Activated CD4-positive, CD25-positive, alpha-beta regulatory T cell (primary cell): ENCODE data around the gene RPL10A.

Source experiments
- DNase-seq, 4 experiments: peaks; one replicate each; lab custom pipeline; 2025; lab: John Stamatoyannopoulos, UW

Gene RPL10A

DNA sequence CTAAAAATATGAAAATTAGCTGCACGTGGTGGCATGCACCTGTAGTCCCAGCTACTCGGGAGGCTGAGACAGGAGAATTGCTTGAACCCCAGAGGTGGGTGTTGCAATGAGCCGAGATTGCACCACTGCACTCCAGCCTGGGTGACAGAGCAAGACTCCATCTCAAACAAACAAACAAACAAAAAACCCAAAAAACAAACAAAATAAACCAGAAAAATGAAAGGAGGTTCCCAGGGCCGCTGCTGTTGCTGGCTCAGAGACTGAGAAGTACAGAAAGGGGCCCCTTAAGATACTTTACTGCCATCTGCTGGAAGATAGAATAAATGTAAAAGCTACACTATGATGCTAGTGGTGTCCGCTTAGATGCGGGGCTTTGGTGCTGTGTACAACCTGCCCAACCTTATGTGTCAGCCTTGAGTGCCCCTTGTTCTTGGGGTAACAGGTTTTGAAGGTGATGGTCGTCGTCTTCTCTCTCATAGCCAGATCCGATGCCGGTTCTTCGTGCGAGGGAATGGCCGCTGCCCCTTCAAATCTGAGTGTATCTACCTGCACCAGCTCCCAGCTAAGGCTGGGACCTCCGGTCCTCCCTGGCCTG is 18.8 kb upstream of the RPL10A start:
- peak in 1 of 4 experiments; percentile 11 for DNase-seq

DNA sequence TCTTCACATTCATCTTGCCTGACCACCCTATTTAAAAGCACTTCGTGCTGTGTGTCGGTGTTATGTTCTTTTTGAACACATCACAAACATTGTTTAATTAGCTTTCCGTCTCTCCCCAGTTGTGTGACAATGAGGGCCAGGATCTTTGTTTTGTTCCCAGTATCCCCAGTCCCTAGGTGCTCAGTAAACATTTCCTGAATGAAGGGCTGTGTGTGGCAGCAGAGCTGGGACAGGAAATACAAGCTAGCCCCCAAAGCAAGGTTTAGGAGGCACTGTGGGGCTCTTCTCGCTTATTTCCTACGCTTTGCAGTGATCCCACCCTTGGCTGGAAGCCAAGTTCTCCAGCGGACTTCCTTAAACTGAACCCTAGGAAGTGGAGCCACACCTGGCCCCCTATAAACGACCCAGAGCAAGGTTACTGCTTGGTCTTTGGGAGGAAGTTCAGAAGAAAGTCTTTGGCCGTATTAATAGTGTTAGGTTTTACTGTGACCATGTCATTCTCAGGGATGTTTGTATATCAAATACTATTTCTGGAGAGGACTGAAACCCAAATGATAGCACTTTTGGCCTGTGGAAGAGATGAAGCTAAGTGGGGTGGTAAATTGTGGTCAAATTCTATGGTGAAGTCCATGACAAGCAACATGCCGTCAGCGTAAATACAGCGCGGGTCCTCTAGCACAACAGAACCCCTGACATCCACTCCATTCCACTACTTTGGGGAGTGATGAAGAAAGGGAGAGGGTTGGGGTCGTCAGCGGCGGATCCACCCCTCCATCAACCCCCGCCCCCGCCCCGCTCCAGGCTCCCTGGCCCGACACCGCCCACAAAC is 16.6 kb upstream of the RPL10A start:
- DNase-seq = no peak

DNA sequence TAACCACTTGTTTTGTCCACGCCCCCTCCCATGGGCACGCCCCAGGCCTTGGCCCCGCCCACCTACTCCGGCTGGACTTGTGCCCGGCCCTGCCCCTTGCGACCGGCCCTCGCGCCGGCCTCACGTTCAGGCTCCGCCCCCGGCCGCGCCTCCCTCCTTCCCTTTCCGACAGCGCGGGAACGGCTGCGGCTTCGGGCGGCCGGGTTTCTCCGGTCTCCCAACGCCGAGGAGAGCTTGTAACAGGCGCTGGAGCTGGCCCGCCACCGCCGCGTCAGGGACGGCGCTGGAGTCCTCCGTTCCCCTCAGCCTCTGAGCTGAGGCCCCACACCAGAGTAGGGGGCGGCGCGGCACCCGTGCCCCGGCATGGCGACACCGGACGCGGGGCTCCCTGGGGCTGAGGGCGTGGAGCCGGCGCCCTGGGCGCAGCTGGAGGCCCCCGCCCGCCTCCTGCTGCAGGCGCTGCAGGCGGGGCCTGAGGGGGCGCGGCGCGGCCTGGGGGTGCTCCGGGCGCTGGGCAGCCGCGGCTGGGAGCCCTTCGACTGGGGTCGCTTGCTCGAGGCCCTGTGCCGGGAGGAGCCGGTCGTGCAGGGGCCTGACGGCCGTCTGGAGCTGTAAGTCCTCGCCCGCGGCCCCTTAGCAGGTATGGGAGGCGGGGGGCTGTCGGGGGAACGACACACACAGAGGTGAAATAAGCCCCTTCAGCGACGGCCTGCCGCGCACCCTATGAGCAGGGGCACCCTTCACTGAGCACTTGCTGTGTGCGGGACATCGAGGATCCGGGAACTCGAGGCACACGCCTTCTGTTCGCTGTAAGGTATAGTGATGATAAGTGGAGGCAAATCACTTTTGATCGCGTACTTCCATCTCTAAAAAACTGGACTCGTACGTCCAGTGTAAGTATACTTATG is 15.8 kb upstream of the RPL10A start, which contains the start of gene FANCE:
FANCE (plus strand) TSS at position 156 of the 908 bp plus-strand sequence; CDS start at position 364, 208 bp downstream.
- peak; percentile 59 to 90 (median 72) for DNase-seq

DNA sequence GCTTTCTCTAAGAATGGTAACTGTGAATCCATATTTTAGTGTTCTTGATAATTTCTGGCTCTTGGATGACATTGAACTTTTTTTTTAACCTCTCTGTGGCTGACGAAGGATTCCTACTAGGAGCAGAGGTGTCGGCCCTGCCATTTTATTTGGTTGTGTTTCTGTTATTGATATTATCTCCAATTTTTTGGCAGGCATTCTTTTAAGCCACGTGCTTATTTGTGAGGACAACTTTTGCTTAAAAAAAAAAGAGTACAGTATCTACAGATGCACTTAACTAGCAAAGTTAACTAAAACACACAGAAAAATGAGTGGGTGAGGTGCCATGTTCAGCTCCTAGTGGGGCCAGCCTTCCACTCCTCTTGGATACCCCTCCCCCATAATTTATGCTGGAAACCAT is 15.0 kb upstream of the RPL10A start:
- no peak for DNase-seq

DNA sequence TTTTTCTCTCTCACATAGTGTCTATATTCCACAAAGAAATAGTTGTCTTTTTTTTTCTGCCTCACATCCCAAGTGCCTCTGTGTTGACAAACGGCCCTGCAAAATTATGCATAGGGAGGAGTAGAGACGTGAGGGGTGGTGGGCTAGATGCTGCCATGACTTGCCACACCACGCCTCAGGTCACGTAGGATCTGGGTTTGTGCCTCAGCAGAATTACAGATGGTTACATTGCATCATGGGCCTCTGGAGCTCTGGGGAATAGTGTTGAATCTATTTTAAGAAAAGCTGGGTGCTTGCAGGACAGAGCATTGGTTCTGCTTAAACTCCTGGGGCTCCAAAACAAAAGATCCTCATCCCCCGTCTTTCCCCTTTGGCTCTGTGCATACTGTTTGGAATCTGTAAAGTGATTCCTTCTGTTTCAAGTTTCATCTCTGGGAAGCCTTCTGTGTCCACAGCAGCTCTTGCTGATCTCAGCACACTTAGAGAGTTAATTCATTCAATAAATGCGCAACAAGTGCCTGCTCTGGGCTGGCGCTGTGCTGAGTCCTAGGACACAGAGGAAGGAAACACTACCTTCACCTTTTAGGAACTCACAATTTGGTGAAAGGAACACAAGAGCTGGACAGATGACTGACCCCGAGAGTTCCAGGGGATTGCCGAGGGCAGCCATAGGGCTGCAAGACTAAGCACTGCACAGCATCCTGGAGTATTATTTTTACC is 13.7 kb upstream of the RPL10A start:
- DNase-seq = no peak

DNA sequence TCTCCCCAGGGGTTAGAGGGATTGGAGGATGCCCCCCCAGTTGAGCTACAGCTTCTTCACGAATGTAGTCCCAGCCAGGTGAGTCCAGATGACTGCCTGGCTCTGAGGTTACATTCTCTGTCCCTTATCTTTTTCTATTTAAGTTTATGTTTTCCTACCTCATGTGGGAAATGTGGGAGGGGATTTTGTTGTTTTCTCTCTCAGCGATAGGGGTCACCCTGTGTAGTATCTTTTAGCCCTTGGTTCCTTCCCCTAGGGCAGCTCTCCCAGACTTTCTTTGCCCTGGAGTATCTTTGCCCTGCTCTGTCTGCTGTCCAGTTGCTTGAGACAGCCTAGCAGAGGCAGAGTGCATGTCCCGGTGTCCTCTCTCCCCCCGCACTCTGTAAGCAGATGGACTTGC is 10.3 kb upstream of the RPL10A start:
- no peak for DNase-seq

DNA sequence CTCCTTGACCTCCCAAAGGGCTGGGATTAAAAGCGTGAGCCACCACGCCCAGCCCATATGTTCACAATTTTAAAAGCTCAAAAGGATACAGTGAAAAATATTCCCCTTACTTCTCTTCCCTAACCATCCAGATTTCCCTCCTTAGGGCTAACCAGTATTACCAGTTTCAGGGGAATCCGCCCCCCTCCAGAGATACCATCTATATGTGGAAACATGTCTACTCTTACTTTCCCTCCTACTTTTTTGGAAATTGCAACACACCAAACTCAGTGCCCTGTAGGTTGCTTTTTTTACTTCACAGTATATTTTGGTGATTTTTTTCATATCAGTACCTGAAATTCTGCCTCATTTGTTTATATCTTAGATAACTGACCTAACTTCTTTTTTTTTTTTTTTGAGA is 6.9 kb upstream of the RPL10A start:
- no peak for DNase-seq

DNA sequence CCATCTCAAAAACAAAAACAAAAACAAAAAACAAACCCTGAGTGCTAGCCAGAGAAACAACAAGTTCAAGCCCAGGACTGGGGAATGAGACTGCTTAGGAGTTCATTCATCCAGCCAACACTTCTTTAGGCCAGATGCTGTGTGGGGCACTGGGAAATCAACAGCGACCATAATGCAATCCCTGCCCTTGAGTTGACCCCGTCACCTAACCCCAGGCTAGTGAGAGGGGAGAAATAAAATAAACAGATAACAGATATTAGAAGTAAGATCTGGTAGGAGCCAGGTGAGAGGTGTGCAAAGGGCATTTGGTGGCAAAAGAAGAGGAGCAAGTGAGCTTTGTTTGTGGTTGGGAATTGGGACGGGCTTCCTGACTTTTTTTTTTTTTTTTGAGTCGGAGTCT is 4.9 kb upstream of the RPL10A start:
- DNase-seq = no peak

DNA sequence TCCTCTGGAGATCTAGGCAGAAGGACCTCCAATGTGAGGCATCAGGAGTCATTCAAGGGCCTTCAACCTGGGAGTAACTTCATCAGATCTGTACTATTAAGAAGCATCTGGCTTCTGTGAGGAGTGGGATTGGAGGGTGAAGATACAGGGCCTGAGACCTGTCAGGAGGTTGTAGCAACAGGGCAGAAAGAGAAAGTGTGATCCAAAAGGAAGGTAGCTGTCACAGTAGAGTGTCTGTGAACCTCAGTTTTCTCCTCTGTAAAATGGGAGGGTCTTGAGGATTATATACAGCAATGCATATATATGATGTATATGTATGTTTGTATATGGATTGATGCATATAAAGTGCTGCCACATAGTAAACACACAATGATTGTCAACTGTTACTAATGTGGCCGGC is 2.6 kb upstream of the RPL10A start:
- no peak for DNase-seq

DNA sequence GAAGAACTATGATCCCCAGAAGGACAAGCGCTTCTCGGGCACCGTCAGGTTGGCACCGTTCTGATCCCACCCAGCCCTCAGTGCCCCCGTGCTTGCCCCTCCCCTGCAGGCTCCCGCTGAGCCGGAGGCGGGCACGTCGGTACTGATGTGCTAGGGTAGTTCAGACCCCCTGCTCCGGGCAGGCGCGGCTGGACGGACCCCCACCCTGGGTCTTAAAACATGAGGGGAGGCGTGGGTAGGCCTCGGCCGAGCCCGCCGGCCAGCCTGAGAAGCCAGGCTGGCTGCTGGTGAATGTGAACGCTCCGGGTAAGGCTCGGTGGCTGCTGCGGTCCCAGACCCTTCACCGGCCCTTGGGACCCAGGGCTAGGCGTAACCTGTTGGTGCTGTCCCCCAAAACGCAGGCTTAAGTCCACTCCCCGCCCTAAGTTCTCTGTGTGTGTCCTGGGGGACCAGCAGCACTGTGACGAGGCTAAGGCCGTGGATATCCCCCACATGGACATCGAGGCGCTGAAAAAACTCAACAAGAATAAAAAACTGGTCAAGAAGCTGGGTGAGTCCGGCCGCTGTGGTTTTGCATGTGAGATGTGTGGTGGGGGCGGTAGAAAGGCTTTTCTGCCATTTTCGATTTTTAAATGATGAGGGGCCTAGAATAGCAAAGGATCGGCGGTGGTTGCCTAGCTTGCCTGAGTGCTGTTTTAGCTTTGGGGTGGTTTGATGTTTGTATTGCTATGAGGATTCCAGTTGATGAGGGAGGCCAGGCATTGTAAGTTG is 964 bp downstream of the RPL10A start:
- no peak for DNase-seq

DNA sequence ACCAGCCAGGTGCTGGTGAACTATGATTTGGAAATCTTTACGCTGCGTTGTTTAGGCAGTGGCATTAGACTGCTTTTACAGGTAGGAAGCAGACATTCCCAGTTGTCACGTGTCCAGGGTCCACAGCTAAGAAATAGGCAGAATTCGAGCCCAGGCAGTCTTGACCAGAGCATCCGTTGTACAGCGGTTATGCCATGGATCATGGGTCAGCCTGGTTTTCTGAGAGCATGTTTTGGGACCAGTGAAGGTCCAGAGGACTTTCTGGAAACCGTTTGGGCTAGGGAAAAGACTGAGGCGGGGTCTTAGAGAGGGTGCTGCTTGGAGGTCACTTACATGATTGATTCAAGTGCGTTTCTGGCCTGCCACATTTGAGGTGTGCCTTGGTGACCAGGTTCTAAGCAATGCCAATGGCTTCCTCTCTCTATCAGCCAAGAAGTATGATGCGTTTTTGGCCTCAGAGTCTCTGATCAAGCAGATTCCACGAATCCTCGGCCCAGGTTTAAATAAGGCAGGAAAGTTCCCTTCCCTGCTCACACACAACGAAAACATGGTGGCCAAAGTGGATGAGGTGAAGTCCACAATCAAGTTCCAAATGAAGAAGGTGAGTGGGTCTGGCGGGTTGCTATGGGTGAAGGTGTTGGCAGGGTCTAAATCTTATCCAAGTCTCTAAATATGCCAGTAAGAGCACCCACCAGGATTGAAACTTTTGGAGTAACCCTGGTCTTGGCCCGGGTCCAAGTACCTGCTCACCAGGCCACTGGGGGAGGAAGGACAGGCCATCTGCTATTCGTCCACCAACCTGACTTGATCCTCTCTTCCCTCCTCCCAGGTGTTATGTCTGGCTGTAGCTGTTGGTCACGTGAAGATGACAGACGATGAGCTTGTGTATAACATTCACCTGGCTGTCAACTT is 1.8 kb downstream of the RPL10A start:
- no peak for DNase-seq

DNA sequence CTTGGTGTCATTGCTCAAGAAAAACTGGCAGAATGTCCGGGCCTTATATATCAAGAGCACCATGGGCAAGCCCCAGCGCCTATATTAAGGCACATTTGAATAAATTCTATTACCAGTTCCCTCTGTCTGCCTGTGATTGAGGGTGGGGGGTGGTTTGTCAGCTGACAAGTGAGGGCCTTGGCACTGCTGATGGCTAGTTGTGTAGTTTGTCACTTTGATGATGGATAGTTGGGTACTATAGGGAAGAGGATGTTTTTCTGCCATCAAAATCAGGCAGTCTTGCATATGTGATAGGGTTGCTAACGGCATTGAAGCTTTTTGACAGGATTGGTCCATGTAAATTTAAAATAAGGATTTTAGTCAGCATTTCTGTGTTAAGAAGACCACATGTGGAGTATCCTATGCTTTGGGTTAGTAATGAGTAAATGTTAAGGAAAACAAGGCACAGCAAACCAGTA is 2.5 kb downstream of the RPL10A start:
- DNase-seq = no peak

DNA sequence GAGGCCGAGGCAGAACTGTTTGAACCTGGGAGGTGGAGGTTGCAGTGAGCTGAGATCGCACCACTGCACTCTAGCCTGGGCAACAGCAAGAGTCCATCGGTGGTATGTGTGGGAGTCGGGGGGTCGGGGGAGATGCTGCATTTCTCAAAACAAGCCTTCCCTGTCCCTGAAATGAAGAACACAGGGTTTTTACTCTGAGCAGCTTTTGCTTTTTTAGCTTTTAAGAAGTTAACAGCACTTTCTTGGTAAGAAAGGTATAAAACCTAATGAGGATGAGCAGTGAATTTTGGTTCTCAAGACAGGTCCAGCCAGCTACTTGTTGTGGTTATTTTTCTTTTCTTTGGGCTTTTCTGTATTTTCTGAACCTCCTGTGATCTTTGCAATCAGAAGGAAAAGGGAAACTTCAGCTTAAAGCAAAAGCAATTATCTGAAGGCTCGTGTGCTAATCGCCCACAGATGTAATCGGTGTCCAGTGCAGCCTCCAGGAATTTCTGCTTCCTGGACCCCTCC is 3.7 kb downstream of the RPL10A start:
- no peak for DNase-seq

DNA sequence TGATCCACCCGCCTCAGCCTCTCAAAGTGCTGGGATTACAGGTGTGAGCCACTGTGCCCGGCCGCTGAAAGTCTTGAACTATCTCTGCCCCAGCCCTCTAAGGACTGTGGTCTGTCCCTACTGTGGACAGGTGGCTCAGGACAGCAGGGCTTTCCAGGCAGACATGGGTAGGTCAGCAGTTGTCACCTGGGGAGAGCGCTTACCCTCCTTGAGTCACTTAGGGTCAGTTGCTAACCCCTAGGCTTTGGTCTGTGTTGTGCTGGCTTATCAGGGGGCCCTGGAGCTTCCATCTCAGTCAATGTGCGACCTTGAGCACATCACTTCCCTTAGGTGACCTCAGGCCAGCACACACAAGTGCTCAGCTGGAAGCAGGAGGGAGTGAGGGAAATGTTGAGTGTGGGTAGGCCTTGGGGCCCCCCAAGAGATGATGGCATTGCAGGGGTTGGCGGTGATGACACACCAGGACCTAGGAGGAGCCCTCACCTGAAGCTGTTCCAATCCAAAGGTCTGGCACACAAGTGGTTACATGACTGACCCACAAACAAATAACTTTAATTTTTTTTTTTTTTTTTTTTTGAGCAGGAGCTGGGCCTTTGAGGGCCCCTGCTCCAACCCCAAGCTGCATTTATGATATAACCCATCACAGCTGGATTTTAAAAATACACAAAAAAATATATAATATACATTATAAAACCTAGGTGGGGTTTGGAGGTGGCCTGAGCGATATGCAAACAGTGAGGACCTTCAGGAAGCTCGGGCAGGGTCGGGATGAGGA is 5.1 kb downstream of the RPL10A start:
- no peak for DNase-seq

DNA sequence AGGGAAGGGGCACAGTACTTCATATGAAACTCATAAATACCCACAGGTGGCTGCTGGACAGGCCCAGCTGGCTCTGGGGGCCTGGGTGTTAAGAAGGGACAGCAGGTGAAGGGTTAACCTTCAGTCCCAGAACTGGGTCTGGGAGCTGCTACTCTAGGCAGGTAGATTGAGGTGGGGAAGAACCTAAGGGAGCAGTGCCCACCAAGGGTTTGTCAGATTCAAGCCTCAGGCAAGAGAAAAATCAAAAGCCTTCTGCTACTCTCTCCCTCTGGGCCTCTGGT is 5.6 kb downstream of the RPL10A start:
- no peak for DNase-seq

DNA sequence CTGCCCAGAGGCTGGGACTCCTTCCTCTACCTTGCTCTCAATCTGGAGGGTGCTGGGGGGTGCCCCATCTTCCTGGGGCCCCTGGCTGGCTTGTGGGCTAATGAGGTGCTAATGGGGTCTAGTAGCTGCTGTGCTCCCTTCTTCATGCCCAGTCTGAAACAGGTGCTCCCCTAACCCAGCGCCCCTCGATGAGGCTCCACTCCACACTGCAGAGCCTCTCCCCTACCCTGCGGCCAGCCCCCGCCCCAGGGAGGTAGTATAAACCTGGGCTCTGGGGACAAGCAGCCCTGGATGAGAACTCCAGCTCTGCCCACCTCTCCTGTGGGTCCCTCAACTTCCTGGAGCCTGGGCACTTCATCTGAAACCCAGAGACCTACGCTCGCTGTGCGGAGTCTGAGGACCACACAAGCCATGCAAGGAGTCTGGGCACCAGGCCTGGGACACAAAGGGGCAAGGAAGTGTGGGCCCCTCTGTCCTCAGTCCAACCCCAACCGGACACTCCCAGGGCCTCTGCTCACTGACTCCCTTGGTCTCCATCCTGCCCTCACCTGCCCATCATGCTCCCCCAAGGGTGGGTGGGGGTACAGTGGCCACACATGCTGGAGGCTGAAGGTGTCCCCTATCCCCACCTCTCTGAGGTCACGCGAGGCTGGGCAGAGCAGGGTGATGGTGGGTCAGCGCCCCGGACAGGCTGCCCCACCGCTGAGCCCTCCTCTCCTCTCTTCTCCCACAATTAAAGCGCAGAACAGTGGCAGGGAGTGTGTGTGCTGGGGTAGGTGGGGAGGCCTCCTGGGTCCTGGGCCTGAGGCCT is 6.1 kb downstream of the RPL10A start:
- DNase-seq = no peak

DNA sequence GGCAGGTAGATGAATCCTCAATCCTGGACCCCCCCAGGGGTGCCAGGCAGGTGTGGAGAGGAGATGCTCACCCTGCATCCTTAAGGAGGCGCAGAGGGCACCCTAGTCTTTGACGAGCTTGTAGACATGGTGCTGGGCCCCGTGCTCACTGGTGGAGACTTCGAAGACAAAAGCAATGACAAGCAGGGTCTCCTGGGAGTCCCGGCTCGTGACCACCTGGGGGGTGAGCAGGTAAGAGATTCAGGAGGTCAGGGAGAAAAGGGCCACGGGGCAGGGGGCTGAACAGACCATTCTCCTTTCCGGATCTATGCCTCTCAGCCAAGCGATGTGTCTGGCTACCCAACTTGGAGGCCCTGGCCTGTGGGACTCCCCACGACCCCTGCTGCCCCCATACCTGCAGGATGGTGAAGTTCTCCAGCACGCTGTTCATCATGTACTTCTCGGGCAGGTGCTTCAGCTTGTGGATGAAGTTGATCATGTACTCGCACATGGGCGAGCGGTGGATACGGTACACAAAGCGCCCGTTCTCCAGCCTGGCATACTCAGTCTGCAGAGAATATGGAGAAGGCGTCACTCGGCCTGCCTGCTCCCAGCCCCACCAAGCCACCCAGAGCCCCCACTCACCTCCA is 6.9 kb downstream of the RPL10A start:
- no peak for DNase-seq

DNA sequence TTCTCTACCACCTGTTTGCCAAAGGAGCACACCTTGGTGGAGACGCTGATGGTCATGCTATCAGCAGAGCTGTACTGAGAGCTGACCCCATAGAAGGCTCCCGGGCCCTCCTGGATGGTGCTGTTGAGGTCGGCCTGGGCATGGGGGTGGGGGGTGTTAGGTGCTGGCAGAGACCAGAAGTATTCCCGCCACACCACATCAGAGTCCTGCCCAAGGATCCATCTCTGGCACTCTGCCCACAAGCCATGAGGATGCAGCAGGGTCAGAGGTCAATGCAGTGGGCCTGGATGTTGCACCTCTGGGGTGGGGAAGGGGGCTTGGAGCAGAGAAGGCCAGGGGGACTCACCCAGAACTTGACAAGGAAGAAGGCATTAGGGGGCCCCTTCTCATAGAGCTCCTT is 7.4 kb downstream of the RPL10A start:
- no peak for DNase-seq
